ENCODE results near the gene SMCO1. TPM values are rescaled to one million over a fixed set of nuclear protein-coding genes. Genes with fewer than 3 reads are reported as not detected.
"Not testable (repeated sequence)": the region's sequence is repeated elsewhere in the genome, so short reads cannot be mapped to it uniquely, and the experiment has no call there.

Gene SMCO1
- total and polyA plus RNA-seq, 2 donors = 0.02 TPM; not detected in 1

- WGBS = 4% methylated on average over 52 of the region's 52 CpGs
- Histone ChIP-seq H3K27ac (ENCODE audit: low read depth in 1 of 2, low read length in 1 of 2) (no peak overlapping the region), H3K4me3 (ENCODE audit: low read length in 2 of 2) (peak overlapping the region; percentile 49 to 57), H3K36me3 (ENCODE audit: control insufficient read depth in 2 of 2, insufficient read depth in 2 of 2, low read length in 1 of 2) (no peaks in the 10 kb centered on the region), H3K9me3 (ENCODE audit: control insufficient read depth in 2 of 2, insufficient read depth in 1 of 2, low read length in 1 of 2) (no peaks in the 10 kb centered on the region), H3K27me3 (ENCODE audit: control insufficient read depth in 2 of 2, insufficient read depth in 1 of 2, low read length in 1 of 2) (peaks cover 0 to 3% of the 10 kb centered on the region in 2 donors), H3K4me1 (ENCODE audit: control insufficient read depth in 2 of 2, insufficient read depth in 2 of 2, low read length in 2 of 2) (peaks cover 0 to 19% of the 10 kb centered on the region in 2 donors)
- peak in 7 of 9 donors; percentile 23 to 84 (median 58) for DNase-seq (ENCODE audit: low read depth in 6 of 9, low spot score in 9 of 9)
Measured at GRCh38 chr3:196528639-196529233, 13.6 kb upstream of the SMCO1 start.

GRCh38 chr3:196525141-196525540, 10.0 kb upstream of the SMCO1 start:
- H3K4me3 ChIP-seq (ENCODE audit: low read length in 2 of 2) = no peak overlapping the region
- peaks cover 0 to 3% of the 10 kb centered on the region in 2 donors for H3K27me3 ChIP-seq (ENCODE audit: control insufficient read depth in 2 of 2, insufficient read depth in 1 of 2, low read length in 1 of 2)
- 95% methylated on average over 4 of the region's 4 CpGs for WGBS
- H3K4me1 ChIP-seq (ENCODE audit: control insufficient read depth in 2 of 2, insufficient read depth in 2 of 2, low read length in 2 of 2) = peaks cover 0 to 19% of the 10 kb centered on the region in 2 donors
- no peaks in the 10 kb centered on the region for H3K36me3 ChIP-seq (ENCODE audit: control insufficient read depth in 2 of 2, insufficient read depth in 2 of 2, low read length in 1 of 2)
- H3K9me3 ChIP-seq (ENCODE audit: control insufficient read depth in 2 of 2, insufficient read depth in 1 of 2, low read length in 1 of 2) = peaks cover 3 to 21% of the 10 kb centered on the region in 2 donors
- DNase-seq (ENCODE audit: low read depth in 6 of 9, low spot score in 9 of 9) = no peak
- no peak overlapping the region for H3K27ac ChIP-seq (ENCODE audit: low read depth in 1 of 2, low read length in 1 of 2)

DNA sequence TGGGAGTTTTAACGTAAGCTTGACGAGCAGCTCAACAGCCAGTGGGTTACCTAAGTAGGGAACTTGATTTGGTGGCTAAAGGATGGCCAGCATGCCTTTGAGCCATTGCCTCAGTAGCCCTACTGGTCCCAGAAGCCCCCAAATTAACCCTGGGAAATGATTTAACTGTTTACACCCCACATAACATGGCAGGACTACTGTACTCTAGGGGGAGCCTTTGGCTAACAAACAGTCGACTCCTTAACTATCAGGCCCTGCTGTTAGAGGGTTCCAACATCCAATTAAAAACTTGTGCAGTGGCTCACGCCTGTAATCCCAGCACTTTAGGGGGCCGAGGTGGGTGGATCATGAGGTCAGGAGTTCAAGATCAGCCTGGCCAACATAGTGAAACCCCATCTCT, 9.4 kb upstream of the SMCO1 start:
- peaks cover 0 to 19% of the 10 kb centered on the region in 2 donors for H3K4me1 ChIP-seq (ENCODE audit: control insufficient read depth in 2 of 2, insufficient read depth in 2 of 2, low read length in 2 of 2)
- peak in 1 of 9 donors; percentile 20 for DNase-seq (ENCODE audit: low read depth in 6 of 9, low spot score in 9 of 9)
- H3K27me3 ChIP-seq (ENCODE audit: control insufficient read depth in 2 of 2, insufficient read depth in 1 of 2, low read length in 1 of 2) = peaks cover 0 to 3% of the 10 kb centered on the region in 2 donors
- no peak overlapping the region for H3K4me3 ChIP-seq (ENCODE audit: low read length in 2 of 2)
- no peak overlapping the region for H3K27ac ChIP-seq (ENCODE audit: low read depth in 1 of 2, low read length in 1 of 2)
- peaks cover 4 to 27% of the 10 kb centered on the region in 2 donors for H3K9me3 ChIP-seq (ENCODE audit: control insufficient read depth in 2 of 2, insufficient read depth in 1 of 2, low read length in 1 of 2)
- no peaks in the 10 kb centered on the region for H3K36me3 ChIP-seq (ENCODE audit: control insufficient read depth in 2 of 2, insufficient read depth in 2 of 2, low read length in 1 of 2)
- WGBS = 76% methylated on average over 5 of the region's 5 CpGs

DNA sequence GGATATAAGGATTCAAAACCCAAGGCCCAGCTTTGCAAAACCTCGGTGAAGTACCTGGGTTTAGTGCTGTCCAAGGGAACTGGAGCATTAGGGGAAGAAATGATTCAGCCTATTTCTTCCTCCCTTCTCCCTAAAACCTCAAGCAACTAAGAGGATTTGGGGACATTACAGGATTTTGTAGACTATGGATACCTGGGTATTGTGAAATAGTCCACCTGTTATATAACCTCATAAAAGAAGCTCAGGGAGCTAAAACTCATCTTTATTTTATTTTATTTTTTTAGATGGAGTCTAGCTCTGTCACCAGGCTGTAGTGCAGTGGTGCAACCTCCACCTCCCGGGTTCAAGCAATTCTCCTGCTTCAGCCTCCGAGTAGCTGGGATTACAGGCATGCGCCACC, 8.7 kb upstream of the SMCO1 start:
- 97% methylated on average over 4 of the region's 4 CpGs for WGBS
- H3K27ac ChIP-seq (ENCODE audit: low read depth in 1 of 2, low read length in 1 of 2) = no peak overlapping the region
- peaks cover 0 to 3% of the 10 kb centered on the region in 2 donors for H3K27me3 ChIP-seq (ENCODE audit: control insufficient read depth in 2 of 2, insufficient read depth in 1 of 2, low read length in 1 of 2)
- peaks cover 0 to 15% of the 10 kb centered on the region in 2 donors for H3K4me1 ChIP-seq (ENCODE audit: control insufficient read depth in 2 of 2, insufficient read depth in 2 of 2, low read length in 2 of 2)
- H3K9me3 ChIP-seq (ENCODE audit: control insufficient read depth in 2 of 2, insufficient read depth in 1 of 2, low read length in 1 of 2) = peaks cover 9 to 34% of the 10 kb centered on the region in 2 donors
- H3K4me3 ChIP-seq (ENCODE audit: low read length in 2 of 2) = no peak overlapping the region
- no peak for DNase-seq (ENCODE audit: low read depth in 6 of 9, low spot score in 9 of 9)
- H3K36me3 ChIP-seq (ENCODE audit: control insufficient read depth in 2 of 2, insufficient read depth in 2 of 2, low read length in 1 of 2) = no peaks in the 10 kb centered on the region

DNA sequence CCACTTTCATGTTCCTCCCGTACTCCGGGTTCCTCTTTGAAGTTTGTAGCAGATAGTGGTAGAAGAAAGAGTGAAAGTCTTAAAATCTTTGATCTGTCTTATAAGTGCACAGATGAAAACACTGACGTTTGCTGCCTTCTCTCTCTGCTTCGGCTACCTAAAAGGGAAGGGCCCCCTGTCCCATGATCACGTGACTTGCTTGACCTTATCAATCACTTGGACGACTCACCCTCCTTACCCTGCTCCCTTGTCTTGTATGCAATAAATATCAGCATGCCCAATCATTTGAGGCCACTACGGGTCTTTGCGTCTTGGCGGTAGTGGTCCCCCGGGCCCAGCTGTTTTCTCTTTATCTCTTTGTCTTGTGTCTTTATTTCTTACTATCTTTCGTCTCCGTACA, 6.1 kb upstream of the SMCO1 start:
- H3K9me3 ChIP-seq (ENCODE audit: control insufficient read depth in 2 of 2, insufficient read depth in 1 of 2, low read length in 1 of 2) = peaks cover 15 to 56% of the 10 kb centered on the region in 2 donors
- not testable (repeated sequence) for H3K27me3 ChIP-seq (ENCODE audit: control insufficient read depth in 2 of 2, insufficient read depth in 1 of 2, low read length in 1 of 2); DNase-seq (ENCODE audit: low read depth in 6 of 9, low spot score in 9 of 9); H3K4me3 ChIP-seq (ENCODE audit: low read length in 2 of 2); H3K4me1 ChIP-seq (ENCODE audit: control insufficient read depth in 2 of 2, insufficient read depth in 2 of 2, low read length in 2 of 2); H3K36me3 ChIP-seq (ENCODE audit: control insufficient read depth in 2 of 2, insufficient read depth in 2 of 2, low read length in 1 of 2); H3K27ac ChIP-seq (ENCODE audit: low read depth in 1 of 2, low read length in 1 of 2)
- WGBS = 98% methylated on average over 12 of the region's 12 CpGs

- H3K9me3 ChIP-seq (ENCODE audit: control insufficient read depth in 2 of 2, insufficient read depth in 1 of 2, low read length in 1 of 2) = peaks cover 17 to 56% of the 10 kb centered on the region in 2 donors
- no peak overlapping the region for H3K4me3 ChIP-seq (ENCODE audit: low read length in 2 of 2)
- H3K27ac ChIP-seq (ENCODE audit: low read depth in 1 of 2, low read length in 1 of 2) = no peak overlapping the region
- no peaks in the 10 kb centered on the region for H3K36me3 ChIP-seq (ENCODE audit: control insufficient read depth in 2 of 2, insufficient read depth in 2 of 2, low read length in 1 of 2)
- 93% methylated on average over 5 of the region's 5 CpGs for WGBS
- peak in 1 of 9 donors; percentile 49 for DNase-seq (ENCODE audit: low read depth in 6 of 9, low spot score in 9 of 9)
- no peaks in the 10 kb centered on the region for H3K27me3 ChIP-seq (ENCODE audit: control insufficient read depth in 2 of 2, insufficient read depth in 1 of 2, low read length in 1 of 2)
- H3K4me1 ChIP-seq (ENCODE audit: control insufficient read depth in 2 of 2, insufficient read depth in 2 of 2, low read length in 2 of 2) = no peaks in the 10 kb centered on the region
Measured at GRCh38 chr3:196519718-196520082, 4.6 kb upstream of the SMCO1 start.

DNA sequence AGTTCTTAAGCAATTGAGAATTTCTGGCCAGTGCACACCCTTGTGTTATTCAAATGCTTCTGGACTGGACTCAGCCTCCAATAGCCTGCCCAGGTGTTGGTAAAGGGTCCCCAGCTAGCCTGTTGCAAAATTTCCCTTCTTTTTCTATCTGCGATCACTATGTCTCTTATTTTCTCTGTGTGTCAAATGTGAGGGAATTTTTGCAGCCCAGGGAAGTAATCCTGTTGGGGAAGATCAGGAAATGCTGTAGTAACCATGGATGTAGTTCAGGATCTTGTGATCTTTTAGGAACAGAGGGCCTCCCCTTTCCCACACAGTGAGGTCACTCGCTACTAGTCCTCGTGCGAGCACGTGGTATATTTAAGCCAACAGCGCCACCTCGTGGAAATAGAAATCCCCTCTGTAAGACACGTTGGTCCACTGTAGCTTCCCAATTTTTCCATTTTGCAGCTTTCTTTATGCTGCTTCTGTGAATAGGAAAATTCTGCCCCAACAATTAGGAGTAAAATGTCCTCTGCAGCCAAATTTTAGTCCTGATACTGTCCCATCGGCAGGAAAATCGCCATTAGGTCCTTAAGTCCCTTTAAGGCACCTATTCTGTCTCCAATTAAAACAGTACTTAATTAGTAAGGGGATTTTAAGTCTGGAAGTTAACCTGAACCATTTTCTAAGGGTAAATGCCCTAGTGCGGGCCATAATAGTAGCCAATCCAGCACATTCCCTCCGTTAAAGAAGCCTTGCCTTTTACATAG, 4.0 kb upstream of the SMCO1 start:
- Histone ChIP-seq H3K27me3 (ENCODE audit: control insufficient read depth in 2 of 2, insufficient read depth in 1 of 2, low read length in 1 of 2) (no peaks in the 10 kb centered on the region), H3K27ac (ENCODE audit: low read depth in 1 of 2, low read length in 1 of 2) (no peak overlapping the region), H3K4me3 (ENCODE audit: low read length in 2 of 2) (no peak overlapping the region), H3K4me1 (ENCODE audit: control insufficient read depth in 2 of 2, insufficient read depth in 2 of 2, low read length in 2 of 2) (no peaks in the 10 kb centered on the region), H3K9me3 (ENCODE audit: control insufficient read depth in 2 of 2, insufficient read depth in 1 of 2, low read length in 1 of 2) (peaks cover 17 to 56% of the 10 kb centered on the region in 2 donors), H3K36me3 (ENCODE audit: control insufficient read depth in 2 of 2, insufficient read depth in 2 of 2, low read length in 1 of 2) (no peaks in the 10 kb centered on the region)
- WGBS = 56% methylated on average over 12 of the region's 12 CpGs
- DNase-seq (ENCODE audit: low read depth in 6 of 9, low spot score in 9 of 9) = peak in 1 of 9 donors; percentile 28

DNA sequence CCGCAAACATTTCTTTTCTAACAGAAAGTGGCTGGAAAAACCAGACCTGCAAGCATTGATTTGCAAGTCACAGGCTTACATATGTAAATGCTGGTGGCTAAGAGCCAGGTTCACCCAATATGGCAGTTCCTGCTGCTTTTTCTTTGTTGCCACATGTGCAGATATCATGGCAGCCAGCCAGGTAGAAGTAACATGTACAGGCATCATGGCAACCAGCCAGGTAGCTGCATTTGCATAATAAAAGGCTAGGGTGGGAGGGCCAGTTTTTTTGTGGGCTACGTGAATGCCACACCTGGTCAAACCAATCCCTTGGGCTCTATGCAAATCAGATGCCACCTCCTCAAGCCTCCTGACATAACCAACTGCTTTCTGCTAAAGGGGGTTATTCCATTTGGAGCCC, 2.8 kb upstream of the SMCO1 start:
- DNase-seq (ENCODE audit: low read depth in 6 of 9, low spot score in 9 of 9) = no peak
- H3K4me1 ChIP-seq (ENCODE audit: control insufficient read depth in 2 of 2, insufficient read depth in 2 of 2, low read length in 2 of 2) = no peaks in the 10 kb centered on the region
- no peaks in the 10 kb centered on the region for H3K27me3 ChIP-seq (ENCODE audit: control insufficient read depth in 2 of 2, insufficient read depth in 1 of 2, low read length in 1 of 2)
- no peak overlapping the region for H3K4me3 ChIP-seq (ENCODE audit: low read length in 2 of 2)
- no peak overlapping the region for H3K27ac ChIP-seq (ENCODE audit: low read depth in 1 of 2, low read length in 1 of 2)
- peaks cover 17 to 56% of the 10 kb centered on the region in 2 donors for H3K9me3 ChIP-seq (ENCODE audit: control insufficient read depth in 2 of 2, insufficient read depth in 1 of 2, low read length in 1 of 2)
- 94% methylated on average over 2 of the region's 2 CpGs for WGBS
- no peaks in the 10 kb centered on the region for H3K36me3 ChIP-seq (ENCODE audit: control insufficient read depth in 2 of 2, insufficient read depth in 2 of 2, low read length in 1 of 2)

DNA sequence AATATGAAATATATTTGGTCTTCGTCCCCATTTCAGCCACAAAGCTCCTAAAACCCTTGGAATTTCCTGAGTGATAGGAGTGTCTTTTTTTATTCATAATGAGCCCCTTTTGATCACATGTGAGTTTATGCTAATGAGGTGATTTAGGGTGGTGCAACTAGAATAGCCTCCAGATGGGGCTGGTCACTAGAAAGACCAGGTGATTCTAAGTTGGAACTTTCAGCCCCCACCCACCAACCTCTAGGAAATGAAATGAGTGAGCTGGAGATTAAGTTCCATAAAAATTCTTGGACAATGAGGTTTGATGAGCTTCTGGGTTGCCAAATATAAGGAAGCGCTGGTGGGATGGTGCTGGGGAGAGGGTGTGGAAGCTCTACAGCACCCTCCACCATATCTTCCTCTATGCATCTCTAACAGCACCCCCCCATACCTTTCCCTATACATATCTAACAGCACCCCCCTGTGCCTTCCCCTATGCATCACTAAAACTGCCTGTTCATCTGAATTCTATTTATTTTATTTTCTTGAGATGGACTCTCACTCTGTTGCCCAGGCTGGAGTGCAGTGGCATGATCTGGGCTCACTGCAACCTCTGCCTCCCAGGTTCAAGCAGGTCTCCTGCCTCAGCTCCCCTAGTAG, 2.1 kb upstream of the SMCO1 start:
- Histone ChIP-seq H3K4me3 (ENCODE audit: low read length in 2 of 2) (no peak overlapping the region), H3K36me3 (ENCODE audit: control insufficient read depth in 2 of 2, insufficient read depth in 2 of 2, low read length in 1 of 2) (no peaks in the 10 kb centered on the region), H3K27ac (ENCODE audit: low read depth in 1 of 2, low read length in 1 of 2) (no peak overlapping the region), H3K4me1 (ENCODE audit: control insufficient read depth in 2 of 2, insufficient read depth in 2 of 2, low read length in 2 of 2) (no peaks in the 10 kb centered on the region), H3K9me3 (ENCODE audit: control insufficient read depth in 2 of 2, insufficient read depth in 1 of 2, low read length in 1 of 2) (peaks cover 17 to 54% of the 10 kb centered on the region in 2 donors), H3K27me3 (ENCODE audit: control insufficient read depth in 2 of 2, insufficient read depth in 1 of 2, low read length in 1 of 2) (no peaks in the 10 kb centered on the region)
- 96% methylated on average over 2 of the region's 2 CpGs for WGBS
- DNase-seq (ENCODE audit: low read depth in 6 of 9, low spot score in 9 of 9) = no peak

Data from thymus (tissue), 11 donors.